Right cardiac atrium (tissue), 5 donors: ENCODE measurements around the gene CKS1B. TPM values are rescaled to one million over a fixed set of nuclear protein-coding genes. Genes with fewer than 3 reads are reported as not detected.

Source experiments
- ATAC-seq, 2 donors: fragments of 200-7000 bp; cut with Tn5 transposase; one replicate each; pipeline versions ENCODE4 v1.8.0 to v1.9.1; 2020; ENCODE audit warnings: moderate library complexity in 2 of 2, mild to moderate bottlenecking in 1 of 2
- DNase-seq, 3 donors: peaks; one replicate each; pipeline ENCODE4 v3.0.0-alpha.2; 2020
- H3K27ac ChIP-seq: one replicate; pipeline ENCODE4 v1.5.1; 2013; ENCODE audit warnings: mild to moderate bottlenecking, low read length, control low read depth, moderate library complexity
- H3K27me3 ChIP-seq: one replicate; pipeline ENCODE4 v1.6.1; 2013; ENCODE audit not compliant: control insufficient read depth, insufficient read depth
- H3K4me1 ChIP-seq: one replicate; pipeline ENCODE4 v1.6.1; 2013; ENCODE audit warnings: low read length; ENCODE audit not compliant: control insufficient read depth, insufficient read depth
- H3K4me3 ChIP-seq: one replicate; pipeline ENCODE4 v1.5.1; 2013; ENCODE audit warnings: low read length, control low read depth
- H3K9me3 ChIP-seq: one replicate; pipeline ENCODE4 v1.6.1; 2013; ENCODE audit warnings: low read length; ENCODE audit not compliant: control insufficient read depth
- WGBS: extraction: QIAGEN DNeasy Blood & Tissue Kit; methylation state at CpG from one replicate; pipeline ENCODE4 v1.1.7; 2013; 5-methylcytosine and 5-hydroxymethylcytosine counted together
- intact Hi-C, 4 donors: fragments of 100-400 bp; cut with DNase I; formaldehyde crosslinking; loops; one replicate each; pipeline versions ENCODE4 v1.11.0 to v1.14.0; 2022 to 2023
- polyA plus RNA-seq: library from polyadenylated mRNA; stranded (reverse); fragments of 200-250 nt; gene quantifications from one replicate; pipeline ENCODE4 v1.2.3, GENCODE V29; 2013
- total RNA-seq, 4 donors: library from RNA; stranded (reverse); fragmentation: NEBNext Ultra II Directional; extraction: Animal tissue kit (Norgen Biotek cat#: 25700); gene quantifications; one replicate each; pipeline ENCODE4 v1.2.1, GENCODE V29; 2021
- donor health status: healthy with polysubstance abuse.
- donor health status: DM: no; HTN: yes; CAD: no.
- donor health status: DM: no; HTN: no; CAD: no.
- donor health status: DM: no; HTN: yes; CAD: no; lungs with severe emphysema.
- donor health status: DM: yes; HTN: yes; CAD: no.

Gene CKS1B
- total and polyA plus RNA-seq, 5 donors, result 19.9 to 28.9 (median 25.4) TPM

GRCh38 chr1:155003766-155004351 lies 29.4 kb downstream of the CKS1B start:
- ATAC-seq (peak; percentile 1 to 17), DNase-seq (peak; percentile 83 to 91 (median 90))
- peak overlapping the region; percentile 98 for H3K27ac ChIP-seq
- H3K4me1 ChIP-seq, result peaks cover 22% of the 10 kb centered on the region
- H3K27me3 ChIP-seq, result no peaks in the 10 kb centered on the region
- peak overlapping the region; percentile 87 for H3K4me3 ChIP-seq
- H3K9me3 ChIP-seq, result no peaks in the 10 kb centered on the region
- intact Hi-C loops, result no loop called here
- under 1% methylated on average over 34 of the region's 34 CpGs for WGBS

GRCh38 chr1:155004352-155005075 lies 30.0 kb downstream of the CKS1B start:
- WGBS, result 35% methylated on average over 5 of the region's 5 CpGs
- H3K27me3 ChIP-seq, result no peaks in the 10 kb centered on the region
- ATAC-seq (no peak), DNase-seq (peak in 1 of 3 donors; percentile 49)
- no peaks in the 10 kb centered on the region for H3K9me3 ChIP-seq
- peak overlapping the region; percentile 89 for H3K27ac ChIP-seq
- intact Hi-C loops, result no loop called here
- peaks cover 20% of the 10 kb centered on the region for H3K4me1 ChIP-seq
- H3K4me3 ChIP-seq, result peak overlapping the region; percentile 87

GRCh38 chr1:155005076-155006011 lies 30.9 kb downstream of the CKS1B start:
- Histone ChIP-seq H3K9me3 (no peaks in the 10 kb centered on the region), H3K27me3 (no peaks in the 10 kb centered on the region), H3K4me3 (no peak overlapping the region), H3K4me1 (peaks cover 18% of the 10 kb centered on the region), H3K27ac (peak overlapping the region; percentile 89)
- 45% methylated on average over 17 of the region's 17 CpGs for WGBS
- intact Hi-C loops, result no loop called here
- DNase-seq (peak; percentile 72 to 88 (median 87)), ATAC-seq (peak in 1 of 2 donors; percentile 0)

- ATAC-seq, result no peak
- Histone ChIP-seq H3K27me3 (no peaks in the 10 kb centered on the region), H3K9me3 (no peaks in the 10 kb centered on the region), H3K4me3 (no peak overlapping the region), H3K27ac (peak overlapping the region; percentile 75), H3K4me1 (peaks cover 21% of the 10 kb centered on the region)
- DNase-seq, result peak in 1 of 3 donors; percentile 59
- intact Hi-C loops, result no loop called here
- WGBS, result 43% methylated on average over 2 of the region's 2 CpGs
Observed at GRCh38 chr1:155006601-155007101, 32.2 kb downstream of the CKS1B start.

- H3K27me3 ChIP-seq, result no peaks in the 10 kb centered on the region
- 56% methylated on average over 6 of the region's 6 CpGs for WGBS
- peaks cover 25% of the 10 kb centered on the region for H3K4me1 ChIP-seq
- peak; percentile 5 to 7 for ATAC-seq
- H3K27ac ChIP-seq, result peak overlapping the region; percentile 18
- H3K9me3 ChIP-seq, result no peaks in the 10 kb centered on the region
- DNase-seq, result peak; percentile 62 to 91 (median 78)
- intact Hi-C loops, result no loop called here
- no peak overlapping the region for H3K4me3 ChIP-seq
Observed at GRCh38 chr1:155007251-155007828, 32.9 kb downstream of the CKS1B start.

GRCh38 chr1:155008015-155008941 lies 33.8 kb downstream of the CKS1B start:
- no peak for ATAC-seq
- intact Hi-C loops, result no loop called here
- Histone ChIP-seq H3K4me3 (no peak overlapping the region), H3K9me3 (no peaks in the 10 kb centered on the region), H3K27ac (peak overlapping the region; percentile 9), H3K27me3 (no peaks in the 10 kb centered on the region), H3K4me1 (peaks cover 25% of the 10 kb centered on the region)
- WGBS, result 62% methylated on average over 16 of the region's 16 CpGs
- DNase-seq, result peak in 2 of 3 donors; percentile 79

- ATAC-seq (no peak), DNase-seq (peak in 2 of 3 donors; percentile 53 to 64)
- H3K27ac ChIP-seq, result no peak overlapping the region
- intact Hi-C loops, result no loop called here
- no peaks in the 10 kb centered on the region for H3K27me3 ChIP-seq
- peaks cover 26% of the 10 kb centered on the region for H3K4me1 ChIP-seq
- WGBS, result 91% methylated on average over 12 of the region's 12 CpGs
- no peaks in the 10 kb centered on the region for H3K9me3 ChIP-seq
- H3K4me3 ChIP-seq, result no peak overlapping the region
Observed at GRCh38 chr1:155009221-155009711, 34.8 kb downstream of the CKS1B start.

- H3K4me3 ChIP-seq, result no peak overlapping the region
- intact Hi-C loops, result loop anchor here in 1 of 4 donors (10.0 kb wide), 1 partner anchor 45 kb away; the partner anchor contains the start of gene PYGO2
- WGBS, result 87% methylated on average over 5 of the region's 5 CpGs
- no peak overlapping the region for H3K27ac ChIP-seq
- H3K9me3 ChIP-seq, result no peaks in the 10 kb centered on the region
- DNase-seq (no peak), ATAC-seq (no peak)
- peaks cover 21% of the 10 kb centered on the region for H3K4me1 ChIP-seq
- no peaks in the 10 kb centered on the region for H3K27me3 ChIP-seq
Observed at GRCh38 chr1:155009742-155010141, 35.3 kb downstream of the CKS1B start.

- 49% methylated on average over 11 of the region's 11 CpGs for WGBS
- Histone ChIP-seq H3K27ac (no peak overlapping the region), H3K4me1 (peaks cover 19% of the 10 kb centered on the region), H3K4me3 (no peak overlapping the region), H3K9me3 (no peaks in the 10 kb centered on the region), H3K27me3 (no peaks in the 10 kb centered on the region)
- DNase-seq (no peak), ATAC-seq (no peak)
- intact Hi-C loops, result loop anchor here in 1 of 4 donors (10.0 kb wide), 1 partner anchor 46 kb away; the partner anchor contains the start of gene PYGO2
Observed at GRCh38 chr1:155010211-155010918, 35.9 kb downstream of the CKS1B start.
